WTC11 (cell line): ENCODE measurements around the gene DAG1. TPM values are rescaled to one million over a fixed set of nuclear protein-coding genes. Genes with fewer than 3 reads are reported as not detected.
A peak's percentile ranks its signal among the peaks of the same experiment; 100 is the strongest.

Experiments used
- ATAC-seq: fragments of 200-7000 bp; cut with Tn5 transposase; 2 replicates; pipeline ENCODE4 v1.10.0; 2021; ENCODE audit warnings: mild to moderate bottlenecking, moderate library complexity
- CTCF ChIA-PET: fragments of 300-600 bp; sonication (Branson Sonifier 250); formaldehyde crosslinking; loops from one replicate; lab custom pipeline; 2021; ENCODE audit warnings: antibody characterized with exemption; lab: Charles Lee
- POLR2A ChIA-PET: fragments of 350-600 bp; sonication (Branson Sonifier 250); formaldehyde crosslinking; loops from one replicate; lab custom pipeline; 2021; ENCODE audit warnings: antibody characterized with exemption; lab: Charles Lee
- DNase-seq: peaks from one replicate; pipeline ENCODE4 v3.0.0; 2021; ENCODE audit warnings: low spot score
- H3K27ac Mint-ChIP-seq: 2 replicates; pipeline ENCODE4 v1.8.0; 2021; ENCODE audit warnings: mixed read lengths
- H3K27me3 Mint-ChIP-seq: 2 replicates; pipeline ENCODE4 v1.8.0; 2021; ENCODE audit warnings: low read depth, mild to moderate bottlenecking, moderate library complexity, mixed read lengths
- H3K36me3 Mint-ChIP-seq: 2 replicates; pipeline ENCODE4 v1.8.0; 2021; ENCODE audit warnings: mixed read lengths
- H3K4me1 Mint-ChIP-seq: 2 replicates; pipeline ENCODE4 v1.8.0; 2022; ENCODE audit warnings: mixed read lengths
- H3K4me3 Mint-ChIP-seq: 2 replicates; pipeline ENCODE4 v1.8.0; 2021; ENCODE audit warnings: mild to moderate bottlenecking, moderate library complexity, mixed read lengths
- H3K9me3 Mint-ChIP-seq: 2 replicates; pipeline ENCODE4 v1.8.0; 2021; ENCODE audit warnings: mixed read lengths
- AR ChIP-seq: fragments of 250-450 bp; sonication (Bioruptor Pico); IDR thresholded peaks from 2 replicates; pipeline ENCODE4 v1.9.0; 2021; ENCODE audit warnings: mild to moderate bottlenecking
- ATF1 ChIP-seq: sonication (generic); formaldehyde crosslinking; IDR thresholded peaks from 2 replicates; pipeline ENCODE4 v1.8.1; 2023; ENCODE audit warnings: mild to moderate bottlenecking, moderate library complexity, missing genetic modification reagents
- ELF4 ChIP-seq: sonication (generic); formaldehyde crosslinking; IDR thresholded peaks from 2 replicates; pipeline ENCODE4 v1.8.1; 2022; ENCODE audit warnings: low read depth, mild to moderate bottlenecking, moderate library complexity, missing genetic modification reagents
- ERG ChIP-seq: fragments of 250-450 bp; sonication (Bioruptor Pico); IDR thresholded peaks from 2 replicates; pipeline ENCODE4 v1.8.0; 2021; ENCODE audit warnings: mild to moderate bottlenecking
- GABPB1 ChIP-seq: sonication (generic); formaldehyde crosslinking; IDR thresholded peaks from 2 replicates; pipeline ENCODE4 v1.8.1; 2023; ENCODE audit warnings: mild to moderate bottlenecking, missing genetic modification reagents
- IRF2 ChIP-seq: sonication (generic); formaldehyde crosslinking; IDR thresholded peaks from 2 replicates; pipeline ENCODE4 v1.8.0; 2022; ENCODE audit warnings: low read depth, missing genetic modification reagents, borderline replicate concordance
- KAT7 ChIP-seq: sonication (generic); formaldehyde crosslinking; IDR thresholded peaks from 2 replicates; pipeline ENCODE4 v1.8.1; 2023; ENCODE audit warnings: missing genetic modification reagents, mild to moderate bottlenecking, borderline replicate concordance
- MAX ChIP-seq: sonication (generic); formaldehyde crosslinking; IDR thresholded peaks from 2 replicates; pipeline ENCODE4 v1.8.0; 2022; ENCODE audit warnings: mild to moderate bottlenecking, missing genetic modification reagents
- MLX ChIP-seq: sonication (generic); formaldehyde crosslinking; IDR thresholded peaks from 2 replicates; pipeline ENCODE4 v1.8.1; 2023; ENCODE audit warnings: mild to moderate bottlenecking, missing genetic modification reagents, moderate library complexity
- NFATC4 ChIP-seq: fragments of 250-450 bp; sonication (Bioruptor Pico); IDR thresholded peaks from 2 replicates; pipeline ENCODE4 v1.9.0; 2021; ENCODE audit warnings: mild to moderate bottlenecking
- NR1H2 ChIP-seq: sonication (generic); formaldehyde crosslinking; IDR thresholded peaks from 2 replicates; pipeline ENCODE4 v1.9.0; 2021; ENCODE audit warnings: mild to moderate bottlenecking, moderate library complexity, missing genetic modification reagents
- NR3C1 ChIP-seq: sonication (generic); formaldehyde crosslinking; conservative IDR thresholded peaks from 2 replicates; pipeline ENCODE4 v1.8.1; 2023; ENCODE audit warnings: low read depth, mild to moderate bottlenecking, missing genetic modification reagents
- OVOL2 ChIP-seq: fragments of 250-450 bp; sonication (Bioruptor Pico); IDR thresholded peaks from 2 replicates; pipeline ENCODE4 v1.9.0; 2021; ENCODE audit warnings: mild to moderate bottlenecking, borderline replicate concordance
- PRDM15 ChIP-seq: sonication (generic); formaldehyde crosslinking; IDR thresholded peaks from 2 replicates; pipeline ENCODE4 v1.8.0; 2022; ENCODE audit warnings: missing genetic modification reagents
- RELA ChIP-seq: sonication (generic); formaldehyde crosslinking; IDR thresholded peaks from 2 replicates; pipeline ENCODE4 v1.8.1; 2022; ENCODE audit warnings: missing genetic modification reagents, mild to moderate bottlenecking, borderline replicate concordance
- SMAD4 ChIP-seq: sonication (generic); formaldehyde crosslinking; IDR thresholded peaks from 2 replicates; pipeline ENCODE4 v1.8.0; 2022; ENCODE audit warnings: mild to moderate bottlenecking, missing genetic modification reagents
- USF1 ChIP-seq: sonication (generic); formaldehyde crosslinking; IDR thresholded peaks from 2 replicates; pipeline ENCODE4 v1.8.0; 2022; ENCODE audit warnings: mild to moderate bottlenecking, missing genetic modification reagents
- ZBTB21 ChIP-seq: sonication (generic); formaldehyde crosslinking; IDR thresholded peaks from 2 replicates; pipeline ENCODE4 v1.8.1; 2023; ENCODE audit warnings: mild to moderate bottlenecking, missing genetic modification reagents, borderline replicate concordance
- ZBTB43 ChIP-seq: sonication (generic); formaldehyde crosslinking; IDR thresholded peaks from 2 replicates; pipeline ENCODE4 v1.8.1; 2023; ENCODE audit warnings: mild to moderate bottlenecking, missing genetic modification reagents
- ZNF532 ChIP-seq: fragments of 250-450 bp; sonication (Bioruptor Pico); IDR thresholded peaks from 2 replicates; pipeline ENCODE4 v1.9.0; 2021; ENCODE audit warnings: mild to moderate bottlenecking, borderline replicate concordance
- ZNF671 ChIP-seq: fragments of 250-450 bp; sonication (Bioruptor Pico); IDR thresholded peaks from 2 replicates; pipeline ENCODE4 v1.8.0; 2021; ENCODE audit warnings: mild to moderate bottlenecking
- total RNA-seq: library from RNA; stranded (reverse); gene quantifications from 3 replicates; pipeline ENCODE4 v1.2.3, GENCODE V29; 2021

The DAG1 gene
- total RNA-seq, 1 experiment from 2014 or later, result 115 TPM

GRCh38 chr3:49568965-49569364 lies 98.9 kb downstream of the DAG1 start (continued):
- TF ChIP-seq PRDM15 (CRISPR knock-in tag), result no peak
- TF ChIP-seq ATF1 (CRISPR knock-in tag), result no peak
- no peak for TF ChIP-seq OVOL2 (CRISPR knock-in tag)
- TF ChIP-seq NR3C1 (CRISPR knock-in tag), result no peak
- no peak for TF ChIP-seq NFATC4 (CRISPR knock-in tag)
- no peak for TF ChIP-seq ZNF671
- no peak for TF ChIP-seq ZNF532 (CRISPR knock-in tag)
- no peak for TF ChIP-seq ZBTB21

- Mint-ChIP-seq H3K27ac (0 out of 2 replicates have a peak overlapping the region, but pooled peaks have one; percentile 43), H3K4me3 (no peak overlapping the region), H3K27me3 (no peaks in the 10 kb centered on the region), H3K36me3 (no peaks in the 10 kb centered on the region), H3K9me3 (no peaks in the 10 kb centered on the region), H3K4me1 (peaks cover 16% of the 10 kb centered on the region)
- ChIA-PET POLR2A (no interaction called here), CTCF (interaction anchor here (0.7 to 3.2 kb wide), 5 partner anchors 10 to 115 kb away, joined by 3 to 28 read pairs (median 4); no protein-coding TSS in a partner anchor)
- DNase-seq, result no peak
- peak; percentile 41 for ATAC-seq
- no peak for TF ChIP-seq ELF4 (CRISPR knock-in tag)
- no peak for TF ChIP-seq IRF2
- no peak for TF ChIP-seq NR1H2 (CRISPR knock-in tag)
- no peak for TF ChIP-seq KAT7 (CRISPR knock-in tag)
- no peak for TF ChIP-seq USF1 (CRISPR knock-in tag)
- TF ChIP-seq MLX, result no peak
- no peak for TF ChIP-seq MAX
- TF ChIP-seq AR, result no peak
- TF ChIP-seq RELA, result no peak
- no peak for TF ChIP-seq GABPB1 (CRISPR knock-in tag)
- TF ChIP-seq ZBTB43 (CRISPR knock-in tag), result no peak
- no peak for TF ChIP-seq SMAD4 (CRISPR knock-in tag)
- TF ChIP-seq ERG (CRISPR knock-in tag), result no peak
Observed at GRCh38 chr3:49570028-49570654, 100.1 kb downstream of the DAG1 start.
